NCI-H128 (cell line): ENCODE measurements around the gene OXT.
"Not testable (repeated sequence)": the region's sequence is repeated elsewhere in the genome, so short reads cannot be mapped to it uniquely, and the experiment has no call there.

ENCODE experiments used
- DNase-seq: peaks from one replicate; lab custom pipeline; 2025; ENCODE audit not compliant: unreplicated experiment; lab: John Stamatoyannopoulos, UW

OXT gene

DNA sequence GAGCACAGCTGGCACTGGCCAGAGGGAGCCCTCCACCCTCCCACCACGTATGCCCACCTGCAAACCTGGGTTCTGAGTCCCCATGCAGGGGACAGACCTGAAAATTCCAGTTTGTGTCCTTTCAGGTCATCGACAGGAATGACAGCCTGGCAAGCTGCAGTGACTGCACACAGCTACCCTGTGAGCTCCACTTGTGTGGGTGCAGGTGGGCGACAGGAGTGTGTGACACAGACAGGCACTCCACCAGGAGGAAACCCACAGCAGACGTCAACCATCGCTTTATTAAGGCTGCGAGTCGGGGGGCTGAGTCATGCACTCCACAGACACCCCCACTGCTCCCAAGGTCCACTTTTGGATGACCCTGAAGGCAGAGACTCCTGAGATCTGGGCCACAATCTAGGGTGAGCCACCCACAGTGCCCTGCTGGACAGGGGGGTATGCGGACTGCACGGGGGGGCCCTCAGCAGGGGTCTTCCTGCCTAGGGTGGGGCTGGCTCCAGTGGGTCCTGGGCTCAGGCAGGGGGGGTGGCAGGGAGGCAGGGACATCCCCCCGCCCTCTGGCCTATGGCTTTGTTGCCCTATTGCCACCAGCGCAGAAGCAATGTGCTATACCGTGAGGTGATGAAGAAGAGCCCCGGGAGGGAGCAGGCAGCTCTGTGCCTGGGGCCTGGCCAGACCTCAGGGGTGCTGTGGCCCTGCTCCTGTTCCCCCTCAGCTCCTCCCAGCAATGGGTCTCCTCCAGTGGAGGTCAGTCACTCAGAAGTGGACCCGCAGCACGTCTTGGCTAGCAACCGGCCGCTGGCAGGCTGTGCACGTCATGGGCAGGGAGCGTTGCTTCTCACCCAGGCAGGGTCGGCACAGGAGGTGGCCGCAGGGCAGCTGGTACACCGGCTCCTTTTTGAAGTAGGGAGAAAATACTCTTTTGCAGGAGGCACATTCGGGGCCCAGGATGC lies 38.2 kb downstream of the OXT start:
- no peak for DNase-seq

DNA sequence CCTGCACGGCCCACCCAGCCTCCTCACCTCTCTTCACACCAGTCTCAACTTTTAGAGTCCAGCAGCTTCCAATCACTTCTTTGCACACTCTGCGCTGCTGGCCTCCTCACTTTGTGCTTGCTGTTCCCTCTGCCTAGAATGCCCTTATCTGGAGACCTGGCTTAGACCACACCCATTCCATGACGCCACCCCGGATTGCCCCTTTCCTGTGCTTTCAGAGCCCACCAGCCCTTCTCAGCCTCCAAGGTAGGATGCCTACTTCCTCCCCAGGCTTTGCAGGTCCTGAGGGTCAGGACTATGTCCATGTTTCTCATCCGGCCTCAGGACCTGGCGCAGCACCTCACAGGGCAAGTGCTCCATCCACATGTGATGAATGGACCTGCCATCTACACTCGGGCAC lies 40.1 kb downstream of the OXT start:
- DNase-seq, result no peak

DNA sequence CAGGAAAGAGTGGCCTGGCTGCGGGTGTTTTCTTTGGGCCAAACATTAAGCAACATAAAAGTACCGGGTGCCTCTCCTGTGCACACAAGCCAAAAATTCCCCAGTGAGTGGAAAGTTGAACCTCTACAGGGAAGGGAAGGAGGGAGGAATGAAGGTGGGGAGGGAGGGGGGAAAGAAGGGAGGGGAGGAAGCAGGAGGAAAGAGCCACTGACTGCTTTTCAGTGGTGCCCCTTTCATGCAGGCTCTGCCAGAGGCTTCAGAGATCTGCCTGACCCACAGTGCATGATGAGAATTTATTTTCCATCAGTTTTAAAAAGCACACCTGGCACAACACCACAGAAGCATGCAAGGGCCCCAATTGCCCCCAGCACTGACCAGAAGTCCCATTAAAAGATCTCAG lies 40.6 kb downstream of the OXT start:
- DNase-seq, result no peak

DNA sequence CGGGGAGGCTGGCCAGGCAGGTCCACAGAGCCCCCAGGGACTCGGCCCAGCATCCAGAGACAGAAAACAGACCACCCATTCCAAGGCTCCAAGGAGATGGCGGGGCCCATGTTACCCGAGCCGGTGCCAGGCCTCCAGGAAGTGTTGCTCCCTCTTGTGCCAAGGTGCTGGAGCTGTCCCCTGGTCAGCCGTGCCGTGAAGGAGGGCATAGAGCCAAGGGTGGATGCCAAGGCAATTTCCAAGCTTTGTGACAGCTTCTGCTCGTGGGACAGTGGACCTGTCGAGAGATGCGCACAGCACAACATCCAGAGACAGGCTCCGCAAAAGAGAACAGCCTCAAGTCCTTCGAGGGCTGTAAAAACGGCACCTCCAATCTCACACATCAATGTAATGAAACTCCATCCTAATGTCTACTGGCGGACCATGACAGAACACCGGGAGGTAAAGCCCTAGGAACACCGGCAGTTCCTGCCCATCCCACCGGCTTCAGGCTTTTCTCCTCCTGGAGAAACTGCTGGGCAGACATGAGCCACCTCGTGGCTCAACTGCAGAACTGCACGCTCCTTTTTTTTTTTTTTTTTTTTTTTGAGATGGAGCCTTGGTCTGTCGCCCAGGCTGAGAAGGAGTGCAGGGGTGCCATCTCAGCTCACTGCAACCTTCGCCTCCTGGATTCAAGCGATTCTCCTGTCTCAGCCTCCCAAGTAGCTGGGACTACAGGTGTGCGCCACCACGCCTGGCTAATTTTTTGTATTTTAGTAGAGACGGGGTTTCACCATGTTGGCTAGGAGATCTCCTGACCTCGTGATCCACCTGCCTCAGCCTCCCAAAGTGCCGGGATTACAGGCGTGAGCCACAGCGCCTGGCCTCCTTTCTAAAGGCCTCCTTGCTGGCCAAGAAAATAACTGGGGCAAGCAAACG lies 44.0 kb downstream of the OXT start:
- DNase-seq, result peak; percentile 44

DNA sequence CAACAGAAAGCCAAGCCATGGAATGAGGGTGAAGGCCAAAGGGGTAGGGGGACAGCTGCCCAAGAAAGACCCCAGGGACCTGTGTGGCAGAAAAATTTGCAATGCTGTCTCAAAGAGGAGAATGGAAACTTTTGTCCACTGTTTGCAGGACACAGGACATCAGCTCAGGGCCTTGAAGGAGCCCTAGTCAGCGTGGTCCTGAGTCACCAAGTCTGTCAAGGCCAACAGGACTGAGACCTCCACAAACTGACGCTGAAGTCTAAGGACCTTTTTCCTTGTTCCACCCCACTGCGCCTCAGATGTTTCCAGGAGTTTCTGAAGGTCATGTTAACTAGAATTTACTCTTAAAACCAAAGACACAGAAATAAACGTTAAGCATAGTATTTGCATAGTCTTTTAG lies 44.9 kb downstream of the OXT start:
- DNase-seq, result no peak

DNA sequence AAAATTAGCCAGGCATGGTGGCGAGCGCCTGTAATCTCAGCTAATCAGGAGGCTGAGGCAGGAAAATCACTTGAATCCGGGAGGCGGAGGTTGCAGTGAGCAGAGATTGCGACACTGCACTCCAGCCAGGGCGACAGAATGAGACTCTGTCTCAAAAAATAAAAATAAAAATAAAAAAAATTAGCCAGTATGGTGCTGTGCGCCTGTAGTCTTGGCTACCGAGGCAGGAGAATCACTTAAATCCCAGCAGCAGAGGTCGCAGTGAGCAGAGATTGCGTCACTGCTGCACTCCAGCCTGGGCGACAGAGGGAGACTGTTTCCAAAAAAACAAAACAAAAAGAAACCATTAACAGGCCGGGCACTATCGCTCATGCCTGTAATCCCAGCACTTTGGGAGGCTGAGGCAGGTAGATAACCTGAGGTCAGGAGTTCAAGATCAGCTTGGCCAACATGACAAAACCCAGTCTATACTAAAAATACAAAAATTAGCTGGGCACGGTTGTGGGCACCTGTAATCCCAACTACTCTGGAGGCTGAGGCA lies 46.5 kb downstream of the OXT start:
- not testable (repeated sequence) for DNase-seq

DNA sequence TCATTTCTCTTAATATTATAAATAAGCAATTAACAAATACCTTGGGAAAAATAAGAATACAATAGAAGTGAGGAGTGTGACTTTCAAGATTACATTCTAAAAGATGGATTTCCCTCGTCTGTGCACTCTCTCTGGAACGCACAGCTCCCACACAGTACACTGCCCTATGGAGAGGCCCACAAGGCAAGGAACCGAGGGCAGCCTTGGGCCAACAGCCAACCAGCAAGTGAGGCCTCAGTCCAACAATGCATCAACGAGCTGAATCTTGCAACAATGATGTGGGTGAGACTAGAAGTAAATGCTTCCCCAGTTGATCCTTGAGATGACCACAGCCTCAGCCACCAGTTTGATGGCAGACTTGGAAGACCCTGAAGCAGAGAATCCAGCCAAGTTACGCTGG lies 47.6 kb downstream of the OXT start:
- DNase-seq, result no peak

DNA sequence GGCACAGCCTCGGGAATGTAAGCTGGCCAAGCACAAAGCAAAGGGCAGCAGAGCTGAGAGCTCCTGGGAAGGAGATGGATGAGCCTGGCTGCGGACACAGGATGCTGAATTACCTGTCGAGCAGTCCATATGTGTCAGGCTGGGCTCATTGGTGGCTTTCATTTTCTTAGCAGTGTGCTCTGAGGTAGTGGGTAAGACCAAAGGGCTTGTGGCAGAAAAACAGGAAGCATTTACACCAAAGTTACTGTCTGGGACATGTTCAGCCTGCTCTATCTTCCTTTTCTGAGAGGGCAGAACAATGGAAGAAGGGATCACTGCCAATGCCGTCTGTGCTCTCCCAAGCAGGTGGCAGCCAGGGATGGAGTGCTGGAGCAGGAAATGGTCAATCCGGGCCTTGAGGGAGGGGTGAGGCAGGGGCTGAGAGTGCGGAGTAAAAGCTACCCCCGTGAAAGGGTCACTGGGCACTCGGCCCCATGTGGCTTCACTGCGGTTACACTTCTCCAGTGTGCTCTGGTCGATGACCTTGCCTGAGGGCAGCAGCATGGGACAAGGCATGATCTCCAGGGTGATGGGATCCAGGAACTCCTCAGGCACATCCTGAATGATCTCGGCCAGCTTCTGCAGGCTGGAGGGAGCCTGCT lies 50.0 kb downstream of the OXT start:
- DNase-seq, result no peak
